HTR-8/SVneo (cell line): ENCODE data around the gene GLI2.

Experiments
- DNase-seq: peaks from one replicate; pipeline ENCODE4 v3.0.0; 2011; ENCODE audit warnings: low spot score, mixed read lengths; ENCODE audit not compliant: insufficient read length
- FAIRE-seq: peaks from 2 replicates; lab custom pipeline; 2011; peaks lifted over from hg19 to GRCh38; lab: Jason Lieb, UNC

The GLI2 gene

DNA sequence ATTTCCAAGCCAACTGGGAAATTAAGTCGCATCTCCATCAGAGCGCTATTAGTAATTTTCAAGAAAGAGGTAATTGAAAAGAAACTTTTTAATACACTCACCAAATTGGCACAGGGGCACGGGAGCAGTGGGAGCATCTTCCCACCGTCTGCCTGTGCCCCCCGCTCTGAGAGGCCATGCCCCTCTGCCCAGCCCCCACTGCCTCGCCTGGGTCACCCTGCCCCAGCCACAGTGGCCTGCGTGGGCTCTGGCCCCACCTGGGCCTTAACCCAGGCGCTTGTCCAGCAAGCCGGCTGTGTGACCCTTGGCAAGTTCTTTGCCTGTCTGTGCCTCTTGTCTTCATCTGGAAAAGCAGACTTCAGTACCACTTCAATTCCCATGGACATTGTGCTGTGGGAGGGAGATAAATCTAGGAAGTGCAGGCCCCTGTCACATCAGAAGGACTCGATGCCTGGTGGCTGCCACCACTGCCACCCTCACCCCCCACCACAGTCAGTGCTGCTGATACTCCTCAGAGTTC lies 31.9 kb downstream of the GLI2 start:
- FAIRE-seq, result no peak

DNA sequence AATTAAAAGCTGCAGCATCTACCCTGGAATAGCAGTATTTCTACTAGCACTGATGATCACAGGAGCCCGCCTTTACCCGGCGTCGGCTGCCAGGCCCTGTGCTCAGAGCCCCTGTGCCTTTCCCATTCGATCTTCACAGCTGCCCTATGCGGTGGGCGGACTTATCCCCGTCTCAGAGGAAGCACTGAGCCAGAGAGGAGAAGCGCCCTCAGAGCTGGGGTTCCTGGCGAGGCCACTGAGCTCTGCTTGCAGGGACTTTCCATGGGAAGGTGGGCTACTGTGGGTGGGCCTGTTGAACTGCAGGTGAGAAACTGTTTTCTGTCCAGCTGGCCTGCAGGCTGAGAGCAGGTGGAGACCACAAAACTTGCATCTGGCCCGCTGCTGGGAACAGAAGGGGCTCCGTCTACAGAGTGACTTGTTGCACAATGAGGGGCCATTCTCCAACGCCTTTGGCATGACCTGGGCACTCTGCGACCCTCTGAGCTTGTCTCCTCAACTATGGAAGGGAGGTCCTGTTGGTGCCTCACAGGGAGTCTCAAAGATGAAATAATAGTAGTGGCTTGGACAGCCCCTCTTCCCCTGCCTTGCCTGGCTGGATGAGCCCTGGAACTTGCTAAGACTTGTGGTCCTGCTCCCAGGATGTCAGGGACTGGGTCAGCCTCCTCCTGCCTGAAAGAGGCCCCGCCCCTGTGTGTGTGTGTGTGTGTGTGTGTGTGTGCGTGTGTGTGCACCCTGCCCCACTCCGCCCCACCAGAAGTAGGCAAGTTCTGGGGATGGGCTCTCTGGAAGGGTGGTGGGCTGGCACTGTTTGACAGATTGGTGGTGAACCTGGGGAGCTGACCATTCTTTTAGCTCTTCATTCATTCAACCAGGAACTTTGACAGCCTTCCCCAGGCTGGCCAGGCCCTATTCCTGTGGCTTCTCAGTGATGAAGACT lies 32.7 kb downstream of the GLI2 start:
- DNase-seq (no peak), FAIRE-seq (no peak)

More for the DNA sequence above, 31.9 kb downstream of the GLI2 start:
- no peak for DNase-seq

DNA sequence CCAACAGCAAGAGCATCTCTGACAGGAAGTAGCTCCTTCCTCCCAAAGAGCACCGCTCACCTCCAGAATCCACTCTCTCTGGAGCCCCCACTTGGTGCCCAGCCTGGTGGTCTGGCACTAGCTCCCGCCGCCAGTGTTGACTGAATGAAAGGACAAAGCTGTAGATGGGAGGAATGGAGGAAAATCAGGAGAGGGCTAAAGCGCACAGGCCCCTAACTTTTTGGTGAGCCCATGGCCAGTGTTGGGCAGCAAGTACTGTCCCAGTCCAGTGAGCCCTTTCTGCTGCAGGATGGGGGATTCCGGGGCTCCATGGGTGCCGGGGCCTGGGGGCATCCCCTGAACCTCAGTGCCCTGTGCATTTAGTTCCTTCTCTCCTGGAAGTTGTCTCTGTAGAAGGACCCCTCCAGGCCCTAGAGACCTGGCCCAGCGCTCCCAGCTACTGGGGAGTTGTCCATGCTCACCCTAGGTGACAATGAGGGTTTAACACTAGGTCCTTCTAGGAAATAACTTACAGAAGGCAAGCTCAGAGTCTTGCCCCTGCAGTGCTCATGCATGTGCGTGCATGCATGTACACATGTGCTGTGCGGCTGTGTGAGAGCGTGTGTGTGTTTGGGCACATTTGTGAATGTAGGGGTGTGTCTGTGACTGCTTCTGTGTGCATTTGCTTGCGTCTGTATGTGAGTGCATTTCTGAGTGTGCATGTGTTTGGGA lies 33.6 kb downstream of the GLI2 start:
- FAIRE-seq (no peak), DNase-seq (no peak)

DNA sequence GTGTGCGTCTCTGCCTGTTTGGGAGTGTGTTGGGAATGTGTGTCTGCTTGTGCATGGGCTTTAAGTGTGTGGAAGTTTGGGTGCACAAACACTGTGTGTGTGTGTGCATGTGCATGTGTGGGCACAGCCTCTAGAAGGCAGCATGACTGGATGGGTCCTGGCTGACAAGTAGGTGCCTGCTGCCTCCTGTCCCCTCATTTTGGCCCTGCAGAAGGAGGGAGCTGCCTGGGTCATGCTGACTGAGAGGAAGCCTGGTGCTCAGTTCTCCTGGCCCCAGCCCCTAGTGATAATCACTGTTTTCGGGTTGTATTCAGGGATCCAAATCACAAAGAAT lies 34.1 kb downstream of the GLI2 start:
- FAIRE-seq, result peak; percentile 57
- DNase-seq, result no peak

DNA sequence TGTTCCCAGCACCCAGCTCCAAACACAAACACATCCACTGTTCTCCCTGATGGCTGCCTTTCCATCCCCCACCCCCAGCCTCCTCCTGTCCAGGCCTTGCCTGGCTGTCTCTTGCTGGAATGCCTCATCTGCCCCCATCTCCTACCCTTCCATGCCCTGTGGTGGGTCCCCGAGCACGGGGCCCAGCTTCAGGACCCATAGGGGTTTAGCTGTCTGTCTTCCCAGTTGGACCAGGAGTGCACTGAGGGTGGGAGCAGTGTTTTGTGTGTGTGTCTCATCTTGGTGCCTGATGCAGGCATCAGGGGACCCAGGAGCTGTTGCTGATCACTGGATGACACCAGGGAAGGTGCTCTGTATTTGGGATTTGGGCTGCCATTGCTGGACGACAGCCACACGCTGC lies 34.5 kb downstream of the GLI2 start:
- DNase-seq (no peak), FAIRE-seq (peak; percentile 48)

DNA sequence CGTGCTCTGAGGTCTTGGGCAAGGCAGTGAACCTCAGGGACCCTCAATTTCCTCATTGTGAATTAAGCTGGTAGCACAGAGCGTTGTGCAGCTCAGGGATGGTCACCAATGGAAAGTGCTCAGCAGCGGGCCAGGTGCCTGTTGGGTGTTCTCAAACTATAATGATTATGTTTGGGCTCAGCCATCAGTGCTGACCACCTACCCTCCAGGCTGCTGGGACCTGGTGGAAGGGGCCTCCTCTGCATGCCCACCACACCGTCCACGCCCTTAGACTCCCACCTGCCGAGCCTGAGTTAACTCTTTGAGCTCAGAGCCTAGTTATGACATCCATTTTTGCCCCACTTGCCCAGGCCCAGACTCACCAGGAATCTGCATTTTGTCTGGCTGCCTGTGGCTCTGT lies 35.0 kb downstream of the GLI2 start:
- DNase-seq, result no peak
- FAIRE-seq, result no peak

DNA sequence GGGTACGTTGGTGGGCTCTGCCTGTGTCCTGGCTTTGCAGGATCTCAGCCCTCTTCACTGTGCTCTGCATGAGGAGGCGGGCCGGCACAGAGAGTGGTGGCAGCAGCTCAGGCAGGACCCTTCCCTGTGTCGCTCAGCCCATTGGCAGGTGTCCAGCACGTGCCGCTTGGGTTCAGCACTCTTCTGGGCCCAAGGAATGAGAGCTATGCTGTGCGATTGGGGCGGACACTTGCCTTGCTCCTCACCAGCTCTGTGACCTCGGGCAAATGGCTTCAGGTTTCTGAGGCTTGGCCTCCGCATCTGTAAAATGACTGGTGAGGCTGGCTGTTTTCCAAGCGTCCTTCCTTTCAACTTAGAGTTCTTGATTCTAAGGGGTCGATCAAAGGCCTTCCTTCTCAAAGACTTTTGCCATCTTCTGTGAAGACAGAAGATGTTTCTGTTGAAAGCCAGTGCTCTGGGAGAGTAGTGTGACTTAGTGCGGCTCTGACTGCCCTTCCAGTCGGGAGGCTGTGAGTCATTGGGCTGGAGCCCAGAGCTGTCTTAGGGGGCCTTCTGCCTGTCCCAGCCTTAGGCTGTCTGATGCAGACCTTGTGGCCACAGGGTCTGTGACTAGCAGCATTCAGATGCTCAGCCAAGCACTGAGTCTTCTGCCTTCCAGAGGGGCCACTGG lies 35.6 kb downstream of the GLI2 start:
- peak; percentile 91 for FAIRE-seq
- peak; percentile 84 for DNase-seq

DNA sequence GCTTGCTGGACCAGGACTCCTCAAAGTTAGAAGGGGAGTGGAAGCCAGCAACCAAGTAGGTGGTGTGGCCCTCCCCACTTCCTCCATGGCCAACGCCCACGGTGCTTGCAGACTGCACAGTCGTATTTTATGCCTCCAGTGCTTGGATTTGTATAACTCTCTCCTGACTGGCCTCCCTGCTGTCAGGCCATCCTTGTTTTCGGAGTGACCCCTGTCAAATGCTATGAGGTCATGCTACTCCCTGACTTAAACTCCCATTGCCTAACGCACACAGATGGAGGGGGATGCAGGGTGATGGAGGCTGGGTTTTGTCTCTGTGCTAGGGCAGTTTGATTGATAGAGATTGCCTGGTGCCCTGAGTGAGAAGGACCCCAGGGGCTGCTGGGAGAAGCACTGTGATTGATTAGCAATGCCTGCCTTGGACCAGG lies 36.1 kb downstream of the GLI2 start:
- DNase-seq (no peak), FAIRE-seq (no peak)

DNA sequence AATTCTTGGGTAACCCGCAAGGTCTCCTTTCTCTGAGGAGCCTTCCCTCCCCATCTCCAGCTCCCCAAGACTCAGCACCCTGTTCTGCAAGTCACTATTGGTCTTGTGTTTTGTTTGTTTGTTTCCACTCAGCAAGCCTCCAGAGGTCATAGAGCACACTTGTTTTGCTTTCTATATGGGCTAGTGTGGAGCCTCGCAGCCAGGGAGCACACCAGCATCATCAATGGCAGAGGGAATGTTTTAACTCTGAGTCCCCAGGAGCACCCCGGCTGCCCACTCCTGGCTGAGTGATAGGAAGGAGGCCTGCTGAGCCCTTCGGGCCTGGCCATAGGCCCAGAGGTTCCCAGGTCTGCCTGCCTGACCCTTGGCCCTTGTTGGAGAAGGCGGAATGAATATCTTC lies 36.6 kb downstream of the GLI2 start:
- no peak for DNase-seq
- FAIRE-seq, result no peak

DNA sequence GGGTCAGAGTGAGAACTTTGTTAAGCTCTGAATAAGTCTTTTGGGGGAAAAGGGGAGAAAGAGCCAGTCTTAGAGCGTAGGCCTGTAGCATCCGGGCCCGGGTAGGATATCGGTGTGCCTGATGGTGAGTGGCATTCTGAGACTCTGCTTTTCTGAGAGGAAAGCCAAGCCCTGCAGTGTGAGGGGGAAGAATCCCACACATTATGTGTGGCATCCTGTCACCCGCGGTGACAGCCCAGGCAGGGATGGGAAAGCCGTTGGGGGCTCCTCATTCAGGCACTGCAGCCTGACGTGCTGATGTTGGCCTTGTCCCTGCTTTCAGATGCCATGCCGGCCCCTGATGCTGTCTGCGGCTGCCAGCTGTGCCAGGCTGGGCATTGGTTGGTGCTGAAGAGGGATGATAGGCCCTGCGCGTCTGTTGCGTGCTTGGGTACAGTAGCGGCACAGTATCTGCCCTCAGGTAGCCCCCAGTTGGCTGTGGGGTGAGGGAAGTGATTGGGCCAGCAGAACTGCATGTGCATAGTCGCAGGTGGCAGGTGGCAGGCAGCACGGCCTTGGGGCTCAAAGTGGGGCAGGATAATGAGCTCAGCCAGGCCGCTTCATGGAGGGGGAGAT lies 37.6 kb downstream of the GLI2 start:
- no peak for DNase-seq
- no peak for FAIRE-seq

DNA sequence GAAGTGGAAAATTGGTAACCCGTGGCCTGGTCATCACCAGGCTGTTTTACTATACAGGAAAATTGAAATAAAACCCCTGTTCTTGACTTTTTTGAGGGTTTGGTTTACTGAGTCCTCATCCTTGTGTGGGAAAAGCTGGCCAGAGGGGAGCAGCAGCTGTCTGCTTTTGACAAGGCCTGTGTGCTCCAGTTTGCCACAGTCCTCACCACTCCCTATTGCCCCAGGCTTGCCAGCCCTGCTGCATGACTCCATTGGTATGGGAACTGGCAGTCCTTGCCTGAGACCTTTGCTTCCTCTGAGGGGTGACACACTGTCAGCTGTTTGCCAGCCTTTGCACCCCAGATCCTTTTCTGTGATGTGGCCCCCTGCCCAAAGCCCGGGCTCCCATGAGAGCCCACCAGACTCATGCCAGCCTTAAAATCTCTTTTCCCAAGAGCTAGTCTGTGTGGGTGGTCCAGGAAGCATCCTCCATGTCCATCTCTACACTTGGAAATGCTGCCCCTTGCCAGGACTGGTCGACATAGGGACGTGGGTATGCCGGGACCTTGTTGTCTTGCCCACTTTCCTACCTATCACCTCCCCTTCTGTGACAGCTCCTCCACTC lies 39.0 kb downstream of the GLI2 start:
- DNase-seq (no peak), FAIRE-seq (no peak)

DNA sequence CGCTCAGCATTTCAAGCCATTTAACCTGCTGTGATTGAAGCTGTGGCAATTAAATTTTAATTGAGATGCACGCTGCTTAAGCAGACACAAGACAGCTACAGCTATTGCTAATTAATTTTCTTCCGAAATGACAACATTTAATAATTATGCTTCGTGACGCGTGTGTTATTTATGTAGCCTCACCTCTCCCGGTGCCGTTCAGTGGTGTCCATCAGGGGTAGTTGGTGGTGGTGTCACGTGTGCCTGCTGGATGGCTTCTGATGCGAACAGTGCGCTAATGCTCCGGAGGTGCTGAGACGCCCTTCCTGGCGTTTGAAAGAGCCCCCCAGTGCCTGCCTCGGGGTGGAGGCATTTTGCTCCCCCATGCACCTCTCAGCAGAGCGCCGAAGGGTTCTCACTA lies 39.5 kb downstream of the GLI2 start:
- FAIRE-seq (no peak), DNase-seq (no peak)

DNA sequence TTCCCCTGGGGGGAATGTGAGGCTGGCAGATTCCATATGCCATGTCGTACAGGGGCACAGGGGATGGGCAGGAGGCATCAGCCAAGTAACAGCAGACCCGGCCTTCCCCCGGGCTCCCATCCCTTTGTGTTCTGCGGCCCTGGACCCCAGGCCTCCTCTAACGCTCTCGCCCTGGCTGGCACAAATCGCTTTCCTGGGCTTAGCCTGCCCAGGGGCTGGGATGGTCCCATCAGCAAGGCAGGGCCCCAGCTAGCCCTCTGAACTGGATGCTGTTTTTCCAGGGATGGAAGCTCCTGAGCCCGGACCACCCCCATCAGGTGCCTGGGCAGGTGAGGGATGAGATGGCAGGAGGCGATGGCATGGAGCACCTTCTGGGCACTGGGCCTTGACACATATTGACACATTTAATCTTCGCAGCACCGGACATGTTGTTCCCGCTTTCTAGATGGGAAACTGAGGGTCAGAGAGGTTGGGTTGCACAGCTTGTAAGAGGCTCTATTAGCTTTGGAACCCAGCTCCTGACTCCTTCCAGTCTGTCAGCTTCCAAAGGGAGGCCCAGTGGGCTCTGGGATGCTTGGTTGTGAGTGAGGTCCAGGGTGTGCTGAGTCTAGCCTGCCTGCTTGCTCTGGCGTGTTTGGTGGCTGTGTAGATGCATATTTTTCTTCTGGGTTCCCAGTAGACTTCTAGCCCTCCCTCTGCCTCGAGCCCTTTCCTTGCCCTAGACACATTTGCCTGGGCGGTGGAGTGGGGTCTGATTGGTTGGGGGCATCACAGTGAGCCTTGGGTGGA lies 40.3 kb downstream of the GLI2 start:
- FAIRE-seq (no peak), DNase-seq (no peak)

DNA sequence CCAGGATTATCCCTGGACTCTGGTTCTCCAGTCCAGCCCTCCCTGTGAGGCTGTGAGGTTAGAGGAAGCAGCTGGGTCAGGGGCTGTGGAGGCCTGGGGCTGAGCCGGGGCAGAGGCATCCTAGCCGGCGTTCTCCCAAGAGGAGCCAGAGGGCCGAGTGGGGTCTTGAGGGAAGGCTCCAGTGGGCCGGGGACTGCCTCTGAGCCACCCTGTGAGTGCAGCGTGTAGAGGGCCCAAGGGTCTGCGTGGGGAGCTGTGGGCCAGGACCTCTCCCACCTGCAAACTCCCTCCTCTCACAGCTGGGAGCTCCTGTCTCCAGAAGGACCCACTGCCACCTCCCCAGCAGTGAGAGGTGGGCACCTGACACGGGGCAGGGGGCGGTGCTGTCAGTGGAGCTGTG lies 41.0 kb downstream of the GLI2 start:
- no peak for DNase-seq
- no peak for FAIRE-seq

DNA sequence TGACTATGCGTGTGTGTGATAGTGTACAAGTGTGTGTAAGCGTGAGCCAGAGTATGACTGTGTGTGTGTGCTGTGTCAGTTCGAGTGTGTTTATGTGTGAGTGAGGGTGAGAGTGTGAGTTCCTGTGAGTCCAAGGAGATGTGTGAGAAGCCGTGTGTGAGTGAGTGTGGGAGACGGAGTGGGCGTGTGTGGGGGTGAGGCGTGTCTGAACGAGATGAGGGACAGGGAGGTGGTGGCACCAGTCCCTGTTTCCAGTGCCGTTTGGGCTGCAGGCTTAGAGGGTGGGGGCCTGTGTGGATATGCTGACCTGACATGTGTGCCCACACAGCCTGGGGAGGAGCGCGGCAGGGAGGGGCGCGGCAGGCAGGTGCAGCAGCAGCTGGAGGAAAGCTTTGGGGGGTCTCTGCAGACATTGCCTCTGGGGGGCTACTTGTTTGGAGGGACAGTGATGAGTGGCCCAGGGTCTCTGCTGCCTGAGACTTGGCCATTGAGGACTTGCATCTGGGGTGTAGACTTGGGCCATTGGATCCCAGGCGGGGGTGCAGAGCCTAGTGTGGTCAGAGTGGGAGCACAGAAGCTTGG lies 41.6 kb downstream of the GLI2 start:
- FAIRE-seq, result peak; percentile 40
- no peak for DNase-seq

DNA sequence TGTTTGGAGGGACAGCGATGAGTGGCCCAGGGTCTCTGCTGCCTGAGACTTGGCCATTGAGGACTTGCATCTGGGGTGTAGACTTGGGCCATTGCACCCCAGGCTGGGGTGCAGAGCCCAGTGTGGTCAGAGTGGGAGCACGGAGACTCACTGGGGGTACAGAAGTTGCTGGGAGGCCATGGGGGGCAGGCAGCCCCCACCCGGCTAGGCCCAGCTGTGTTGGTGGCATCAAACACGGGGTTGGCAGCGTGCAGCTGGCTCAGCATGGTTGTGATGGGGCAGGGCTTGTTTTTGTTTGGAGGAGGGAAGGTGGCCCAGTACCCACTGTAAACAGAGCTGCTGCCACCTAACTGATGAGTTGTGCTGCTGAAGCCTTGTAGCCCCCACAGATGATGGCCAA lies 42.1 kb downstream of the GLI2 start:
- DNase-seq (no peak), FAIRE-seq (peak; percentile 68)

DNA sequence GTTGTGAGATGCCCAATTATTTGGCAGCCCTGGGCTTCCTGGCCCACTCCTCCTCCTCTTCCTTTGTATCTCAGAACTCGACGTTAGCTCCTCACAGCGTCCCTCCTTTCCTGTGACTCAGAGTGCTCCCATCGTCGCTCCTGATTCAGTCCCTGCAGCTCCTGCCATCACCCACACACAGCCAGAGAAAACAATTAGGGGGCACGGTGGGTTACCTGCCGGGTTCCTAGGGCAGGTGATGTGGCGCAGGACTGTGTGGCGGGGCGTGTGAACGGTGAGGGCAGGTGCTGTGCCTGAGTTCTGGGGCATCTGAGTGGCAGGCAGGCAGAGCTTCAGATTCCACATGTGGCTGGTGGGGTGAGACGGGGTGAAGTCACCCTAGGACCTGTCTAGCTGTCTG lies 42.6 kb downstream of the GLI2 start:
- DNase-seq (no peak), FAIRE-seq (no peak)

DNA sequence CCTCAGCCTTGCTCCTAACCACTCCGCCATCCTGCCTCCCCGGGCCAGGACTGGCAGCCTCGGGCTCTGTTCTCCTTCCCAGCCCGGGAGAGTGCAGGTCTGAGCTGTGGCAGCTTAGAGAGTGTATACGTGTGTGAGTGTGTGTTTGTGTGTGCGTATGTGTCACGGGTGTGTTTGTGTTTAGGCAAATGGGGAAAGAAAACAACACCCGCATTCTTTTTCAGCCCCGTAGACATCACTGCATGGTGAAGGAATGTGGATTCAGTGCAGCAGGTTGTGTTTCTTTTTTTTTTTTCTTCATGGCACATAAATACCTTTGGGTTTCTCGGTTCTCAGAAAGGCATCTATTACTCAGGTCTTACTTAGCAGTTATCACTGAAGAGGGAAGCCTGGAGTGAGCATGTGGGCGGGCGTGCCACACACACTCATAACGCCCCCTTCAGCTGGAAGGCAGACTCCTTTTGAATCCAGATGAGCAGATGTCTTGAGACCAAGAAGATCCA lies 44.2 kb downstream of the GLI2 start:
- DNase-seq (peak; percentile 75), FAIRE-seq (peak; percentile 69)

DNA sequence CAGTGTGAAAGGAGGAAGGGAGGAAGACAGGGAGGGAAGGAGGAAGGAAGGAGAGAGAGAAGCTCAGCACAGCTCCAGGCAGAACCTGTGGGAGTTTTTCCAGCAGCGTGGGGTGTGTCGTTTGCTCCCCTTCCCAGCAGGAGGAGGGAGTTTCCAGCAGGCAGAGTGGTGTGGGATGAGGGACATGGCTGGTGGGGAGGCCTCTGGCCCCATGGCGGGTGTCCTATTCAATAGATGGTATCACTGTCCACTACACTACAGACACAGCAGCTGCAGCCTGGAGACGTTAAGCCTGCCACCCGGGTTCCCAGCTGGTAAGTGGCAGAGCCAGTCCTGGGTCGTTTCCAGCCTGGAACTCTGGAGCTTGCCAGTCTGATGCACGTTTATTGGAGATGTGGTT lies 44.7 kb downstream of the GLI2 start:
- no peak for FAIRE-seq
- DNase-seq, result no peak
